Keratinocyte (primary cell): Measurements from ENCODE around the gene ENTREP1. TPM values are rescaled to one million over a fixed set of nuclear protein-coding genes. Genes with fewer than 3 reads are reported as not detected.

Source experiments
- DNase-seq: peaks from one replicate; pipeline ENCODE4 v3.0.0-alpha.2; 2011; ENCODE audit warnings: low read depth, missing footprints, low spot score
- FAIRE-seq: peaks from 2 replicates; lab custom pipeline; 2011; peaks lifted over from hg19 to GRCh38; lab: Jason Lieb, UNC
- H2AFZ ChIP-seq: 2 replicates; pipeline ENCODE4 v1.6.0; 2012; ENCODE audit warnings: low read length, control low read depth, inconsistent platforms; ENCODE audit not compliant: control insufficient read depth
- H3K27ac ChIP-seq: 2 replicates; pipeline ENCODE4 v1.5.1; 2011; ENCODE audit warnings: low read length; ENCODE audit not compliant: control insufficient read depth, insufficient read depth
- H3K27me3 ChIP-seq: 3 replicates; pipeline ENCODE4 v1.6.0; 2011; ENCODE audit warnings: low read length; ENCODE audit not compliant: control insufficient read depth, insufficient read depth; ENCODE audit errors: extremely low read depth
- H3K36me3 ChIP-seq, 2 experiments: 2 replicates in 1 of 2; 3 replicates in 1 of 2; pipeline ENCODE4 v1.5.1; 2011; ENCODE audit warnings: low read length in 2 of 2, mild to moderate bottlenecking in 1 of 2; ENCODE audit not compliant: control insufficient read depth in 2 of 2, insufficient read depth in 2 of 2; ENCODE audit errors: extremely low read depth in 1 of 2
- H3K4me1 ChIP-seq: 3 replicates; pipeline ENCODE4 v1.5.1; 2011; ENCODE audit warnings: low read length; ENCODE audit not compliant: control insufficient read depth, insufficient read depth; ENCODE audit errors: extremely low read depth
- H3K4me2 ChIP-seq: 3 replicates; pipeline ENCODE4 v1.6.0; 2011; ENCODE audit warnings: low read depth, low read length; ENCODE audit not compliant: control insufficient read depth, insufficient read depth; ENCODE audit errors: extremely low read depth
- H3K4me3 ChIP-seq, 3 experiments: fragments of 200-600 bp in 1 of 3; sonication (generic) in 1 of 3; 2 replicates in 2 of 3; 3 replicates in 1 of 3; pipeline ENCODE4 v1.5.1; 2011 to 2016; ENCODE audit warnings: low read length in 3 of 3, mild to moderate bottlenecking in 3 of 3, control low read depth in 2 of 3, inconsistent platforms in 1 of 3, low read depth in 1 of 3, mixed read lengths in 1 of 3, mixed run types in 1 of 3, moderate library complexity in 1 of 3; ENCODE audit not compliant: control insufficient read depth in 2 of 3, insufficient read depth in 2 of 3; ENCODE audit errors: extremely low read depth in 1 of 3
- H3K79me2 ChIP-seq: 2 replicates; pipeline ENCODE4 v1.6.0; 2012; ENCODE audit warnings: low read length; ENCODE audit not compliant: control insufficient read depth, insufficient read depth
- H3K9ac ChIP-seq: 3 replicates; pipeline ENCODE4 v1.6.0; 2011; ENCODE audit warnings: low read length; ENCODE audit not compliant: control insufficient read depth, insufficient read depth; ENCODE audit errors: extremely low read depth
- H3K9me1 ChIP-seq: 3 replicates; pipeline ENCODE4 v1.6.0; 2011; ENCODE audit warnings: low read length; ENCODE audit not compliant: control insufficient read depth, insufficient read depth; ENCODE audit errors: extremely low read depth
- H3K9me3 ChIP-seq: 2 replicates; pipeline ENCODE4 v1.5.1; 2012; ENCODE audit warnings: low read depth, low read length; ENCODE audit not compliant: control insufficient read depth
- H4K20me1 ChIP-seq: 3 replicates; pipeline ENCODE4 v1.6.0; 2011; ENCODE audit warnings: low read length; ENCODE audit not compliant: control insufficient read depth, insufficient read depth; ENCODE audit errors: extremely low read depth
- EZH2 ChIP-seq: IDR thresholded peaks from one replicate; pipeline ENCODE4 v1.6.1; 2012; ENCODE audit warnings: inconsistent platforms, mild to moderate bottlenecking, low read length, moderate library complexity
- dilution Hi-C: fragments of 300-500 bp; cut with MboI; formaldehyde crosslinking; loops from one replicate; pipeline ENCODE4 v1.7.0; 2020; ENCODE audit warnings: low sequenced_read_pairs; ENCODE audit not compliant: extremely low pct_ligation_motif_present
- polyA plus RNA-seq, 5 experiments: library from polyadenylated mRNA; depleted of rRNA in 3 of 5; stranded (reverse) in 3 of 5; stranded (forward) in 1 of 5; unstranded in 1 of 5; fragments of >200 nt; gene quantifications; 1 replicate in 1 of 5; 2 replicates in 3 of 5; 3 replicates in 1 of 5; pipeline versions ENCODE4 v1.2.1 to v1.2.3, GENCODE V29; 2011 to 2012; ENCODE audit warnings: missing spikeins in 2 of 5, low read depth in 1 of 5, low replicate concordance in 1 of 5
- TF ChIP-seq, protein P1 (sequence below), 3 experiments: IDR thresholded peaks in 1 of 3; conservative IDR thresholded peaks in 1 of 3; optimal IDR thresholded peaks in 1 of 3; 2 replicates in 2 of 3; 3 replicates in 1 of 3; pipeline versions ENCODE3 to v1.5.1; 2011; ENCODE audit warnings: low read length in 3 of 3, mild to moderate bottlenecking in 3 of 3, moderate library complexity in 2 of 3, control low read depth in 1 of 3, inconsistent platforms in 1 of 3; ENCODE audit not compliant: insufficient read depth in 2 of 3; ENCODE audit errors: extremely low read depth in 1 of 3

Gene ENTREP1
- polyA plus RNA-seq, 1 donor (not counting 4 experiments of a cell fraction or from before 2014, with no cell fraction given): 0.52 TPM

DNA sequence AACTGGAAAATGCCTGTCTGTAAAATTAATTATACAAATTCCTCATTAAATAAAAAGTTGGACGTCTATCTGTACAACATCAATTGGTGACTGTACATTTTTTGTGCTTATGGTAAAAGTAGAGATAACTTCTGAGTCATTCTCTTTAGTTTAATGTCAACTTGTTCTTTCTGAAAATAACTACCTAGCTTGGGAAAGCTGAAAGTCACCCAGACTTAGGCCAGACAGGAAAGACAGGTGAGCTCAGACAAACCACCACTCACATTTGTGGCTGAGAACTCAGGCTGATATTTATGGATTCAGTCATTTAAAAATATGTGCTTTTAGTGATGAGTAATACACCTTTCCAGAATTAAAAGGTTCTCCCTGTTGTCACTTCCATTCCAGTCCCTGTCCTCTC lies 31.9 kb upstream of the ENTREP1 start:
- Histone ChIP-seq H3K4me1 (no peaks in the 10 kb centered on the region), H3K4me3 (no peak overlapping the region), H3K36me3 (no peaks in the 10 kb centered on the region), H3K9me3 (no peaks in the 10 kb centered on the region), H4K20me1 (no peaks in the 10 kb centered on the region), H3K9me1 (no peaks in the 10 kb centered on the region), H3K27ac (no peak overlapping the region), H3K27me3 (no peaks in the 10 kb centered on the region), H3K4me2 (no peak overlapping the region), H2AFZ (no peak overlapping the region), H3K9ac (no peak overlapping the region), H3K79me2 (no peaks in the 10 kb centered on the region)
- TF ChIP-seq EZH2: no peak
- TF ChIP-seq, protein P1, sequence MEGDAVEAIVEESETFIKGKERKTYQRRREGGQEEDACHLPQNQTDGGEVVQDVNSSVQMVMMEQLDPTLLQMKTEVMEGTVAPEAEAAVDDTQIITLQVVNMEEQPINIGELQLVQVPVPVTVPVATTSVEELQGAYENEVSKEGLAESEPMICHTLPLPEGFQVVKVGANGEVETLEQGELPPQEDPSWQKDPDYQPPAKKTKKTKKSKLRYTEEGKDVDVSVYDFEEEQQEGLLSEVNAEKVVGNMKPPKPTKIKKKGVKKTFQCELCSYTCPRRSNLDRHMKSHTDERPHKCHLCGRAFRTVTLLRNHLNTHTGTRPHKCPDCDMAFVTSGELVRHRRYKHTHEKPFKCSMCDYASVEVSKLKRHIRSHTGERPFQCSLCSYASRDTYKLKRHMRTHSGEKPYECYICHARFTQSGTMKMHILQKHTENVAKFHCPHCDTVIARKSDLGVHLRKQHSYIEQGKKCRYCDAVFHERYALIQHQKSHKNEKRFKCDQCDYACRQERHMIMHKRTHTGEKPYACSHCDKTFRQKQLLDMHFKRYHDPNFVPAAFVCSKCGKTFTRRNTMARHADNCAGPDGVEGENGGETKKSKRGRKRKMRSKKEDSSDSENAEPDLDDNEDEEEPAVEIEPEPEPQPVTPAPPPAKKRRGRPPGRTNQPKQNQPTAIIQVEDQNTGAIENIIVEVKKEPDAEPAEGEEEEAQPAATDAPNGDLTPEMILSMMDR (optimal IDR thresholded peaks at IDR 0.05 in 1 of 3, IDR thresholded peaks at IDR 0.05 in 1 of 3, conservative IDR thresholded peaks at IDR 0.05 in 1 of 3; ENCODE audit: extremely low read depth in 1 of 3, insufficient read depth in 2 of 3, low read length in 3 of 3): no peak
- no peak for FAIRE-seq
- DNase-seq: no peak
- dilution Hi-C loops: no loop called here

DNA sequence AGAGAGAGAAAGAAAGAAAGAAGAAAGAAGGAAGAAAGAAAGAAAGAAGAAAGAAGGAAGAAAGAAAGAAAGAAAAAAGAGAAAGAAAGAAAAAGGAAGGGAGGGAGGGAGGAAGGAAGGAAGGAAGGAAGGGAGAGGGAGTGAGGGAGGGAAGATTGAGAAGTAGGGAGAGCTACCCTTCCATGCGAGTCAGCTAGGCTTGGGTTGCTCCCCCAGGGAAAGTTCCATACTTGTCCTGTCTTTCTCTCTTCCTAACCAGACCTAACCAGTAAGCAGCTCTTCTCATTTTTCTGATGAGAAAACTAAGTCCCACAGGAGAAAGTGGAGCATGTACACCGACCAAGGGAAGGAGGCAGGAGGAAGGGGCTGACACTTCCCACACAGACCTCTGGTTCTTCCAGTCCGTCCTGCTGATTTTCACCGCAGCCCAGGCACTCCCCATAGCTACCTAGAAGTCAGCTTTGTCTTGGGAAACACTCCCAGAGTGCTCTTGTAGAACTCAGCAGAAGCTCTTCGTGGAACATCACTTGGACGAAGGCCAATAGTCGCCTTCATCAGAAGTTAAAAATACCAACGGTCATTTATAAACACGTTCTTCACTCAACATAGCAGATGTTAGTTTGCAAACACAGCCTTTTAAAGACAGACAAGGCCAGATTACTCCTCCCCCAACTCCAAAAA lies 29.0 kb upstream of the ENTREP1 start:
- Histone ChIP-seq H3K27me3 (no peaks in the 10 kb centered on the region), H3K4me1 (no peaks in the 10 kb centered on the region), H3K9me3 (no peaks in the 10 kb centered on the region), H3K4me2 (no peak overlapping the region), H2AFZ (no peak overlapping the region), H3K27ac (no peak overlapping the region), H3K9me1 (no peaks in the 10 kb centered on the region), H3K36me3 (no peaks in the 10 kb centered on the region), H3K9ac (no peak overlapping the region), H4K20me1 (no peaks in the 10 kb centered on the region), H3K4me3 (no peak overlapping the region), H3K79me2 (no peaks in the 10 kb centered on the region)
- no peak for FAIRE-seq
- no peak for TF ChIP-seq EZH2
- TF ChIP-seq, protein P1 (optimal IDR thresholded peaks at IDR 0.05 in 1 of 3, IDR thresholded peaks at IDR 0.05 in 1 of 3, conservative IDR thresholded peaks at IDR 0.05 in 1 of 3; ENCODE audit: extremely low read depth in 1 of 3, insufficient read depth in 2 of 3, low read length in 3 of 3): no peak
- dilution Hi-C loops: no loop called here
- DNase-seq: no peak
